Spleen (tissue), 7 donors: ENCODE data around the gene ANXA10.

Source experiments
- POLR2AphosphoS5 ChIP-seq, 3 donors: sonication (generic); formaldehyde crosslinking; IDR thresholded peaks; one replicate each; pipeline ENCODE4 v1.5.1; 2017; ENCODE audit warnings: antibody characterized with exemption in 3 of 3
- TF ChIP-seq, protein P1 (sequence below), 11 experiments: fragments of 200-600 bp in 7 of 11; fragments of 450-650 bp in 4 of 11; sonication (generic) in 4 of 11; IDR thresholded peaks in 8 of 11; conservative IDR thresholded peaks in 3 of 11; 1 replicate in 7 of 11; 2 replicates in 4 of 11; pipeline versions ENCODE4 v1.4.0 to v1.8.0; 2016 to 2021; ENCODE audit warnings: antibody characterized with exemption in 11 of 11, inconsistent platforms in 4 of 11, mild to moderate bottlenecking in 1 of 11
- donor health status: DM: no; HTN: no; CAD: no; lungs with moderate emphysema.
- donor health status: DM: no; HTN: no; CAD: no.
- donor health status: DM: no; HTN: no; CAD: no.

GRCh38 chr4:168151327-168151726 lies 59.0 kb downstream of the ANXA10 start:
- TF ChIP-seq POLR2AphosphoS5 (IDR thresholded peaks at IDR 0.05) = no peak
- TF ChIP-seq, protein P1, sequence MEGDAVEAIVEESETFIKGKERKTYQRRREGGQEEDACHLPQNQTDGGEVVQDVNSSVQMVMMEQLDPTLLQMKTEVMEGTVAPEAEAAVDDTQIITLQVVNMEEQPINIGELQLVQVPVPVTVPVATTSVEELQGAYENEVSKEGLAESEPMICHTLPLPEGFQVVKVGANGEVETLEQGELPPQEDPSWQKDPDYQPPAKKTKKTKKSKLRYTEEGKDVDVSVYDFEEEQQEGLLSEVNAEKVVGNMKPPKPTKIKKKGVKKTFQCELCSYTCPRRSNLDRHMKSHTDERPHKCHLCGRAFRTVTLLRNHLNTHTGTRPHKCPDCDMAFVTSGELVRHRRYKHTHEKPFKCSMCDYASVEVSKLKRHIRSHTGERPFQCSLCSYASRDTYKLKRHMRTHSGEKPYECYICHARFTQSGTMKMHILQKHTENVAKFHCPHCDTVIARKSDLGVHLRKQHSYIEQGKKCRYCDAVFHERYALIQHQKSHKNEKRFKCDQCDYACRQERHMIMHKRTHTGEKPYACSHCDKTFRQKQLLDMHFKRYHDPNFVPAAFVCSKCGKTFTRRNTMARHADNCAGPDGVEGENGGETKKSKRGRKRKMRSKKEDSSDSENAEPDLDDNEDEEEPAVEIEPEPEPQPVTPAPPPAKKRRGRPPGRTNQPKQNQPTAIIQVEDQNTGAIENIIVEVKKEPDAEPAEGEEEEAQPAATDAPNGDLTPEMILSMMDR (IDR thresholded peaks at IDR 0.05 in 8 of 11, conservative IDR thresholded peaks at IDR 0.05 in 3 of 11) = no peak
